Erythroblast (primary cell): ENCODE results near the gene SPATA46.

Experiments used
- GATA1 ChIP-seq: IDR thresholded peaks from 2 replicates; pipeline ENCODE4 v1.6.1; 2011; ENCODE audit warnings: low read depth, mild to moderate bottlenecking, control low read depth, low read length, moderate library complexity
- POLR2A ChIP-seq: IDR thresholded peaks from 2 replicates; pipeline ENCODE4 v1.6.1; 2011; ENCODE audit warnings: mild to moderate bottlenecking, low read length

DNA sequence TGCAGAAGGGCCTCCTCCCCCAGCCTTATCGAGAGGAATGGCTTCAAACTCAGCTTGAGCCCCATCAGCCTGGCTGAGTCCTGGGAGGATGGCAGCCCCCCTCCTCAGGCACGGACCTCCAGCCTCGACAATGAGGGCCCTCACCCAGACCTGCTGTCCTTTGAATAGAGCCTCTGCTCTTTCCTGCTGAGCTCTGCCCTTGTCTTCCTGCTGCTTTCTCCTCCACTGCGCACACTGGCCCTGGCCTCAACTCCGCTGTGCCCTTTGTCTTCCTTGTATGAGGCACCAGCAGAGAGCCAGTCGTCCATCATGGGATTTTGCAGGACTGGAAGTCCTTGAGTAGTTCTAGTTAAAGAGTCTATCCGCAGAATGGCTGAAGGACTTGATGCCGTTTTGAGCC lies 6.9 kb upstream of the SPATA46 start:
- TF ChIP-seq POLR2A (no peak), GATA1 (no peak)
